ENCODE data around the gene INF2.

Gene INF2

DNA sequence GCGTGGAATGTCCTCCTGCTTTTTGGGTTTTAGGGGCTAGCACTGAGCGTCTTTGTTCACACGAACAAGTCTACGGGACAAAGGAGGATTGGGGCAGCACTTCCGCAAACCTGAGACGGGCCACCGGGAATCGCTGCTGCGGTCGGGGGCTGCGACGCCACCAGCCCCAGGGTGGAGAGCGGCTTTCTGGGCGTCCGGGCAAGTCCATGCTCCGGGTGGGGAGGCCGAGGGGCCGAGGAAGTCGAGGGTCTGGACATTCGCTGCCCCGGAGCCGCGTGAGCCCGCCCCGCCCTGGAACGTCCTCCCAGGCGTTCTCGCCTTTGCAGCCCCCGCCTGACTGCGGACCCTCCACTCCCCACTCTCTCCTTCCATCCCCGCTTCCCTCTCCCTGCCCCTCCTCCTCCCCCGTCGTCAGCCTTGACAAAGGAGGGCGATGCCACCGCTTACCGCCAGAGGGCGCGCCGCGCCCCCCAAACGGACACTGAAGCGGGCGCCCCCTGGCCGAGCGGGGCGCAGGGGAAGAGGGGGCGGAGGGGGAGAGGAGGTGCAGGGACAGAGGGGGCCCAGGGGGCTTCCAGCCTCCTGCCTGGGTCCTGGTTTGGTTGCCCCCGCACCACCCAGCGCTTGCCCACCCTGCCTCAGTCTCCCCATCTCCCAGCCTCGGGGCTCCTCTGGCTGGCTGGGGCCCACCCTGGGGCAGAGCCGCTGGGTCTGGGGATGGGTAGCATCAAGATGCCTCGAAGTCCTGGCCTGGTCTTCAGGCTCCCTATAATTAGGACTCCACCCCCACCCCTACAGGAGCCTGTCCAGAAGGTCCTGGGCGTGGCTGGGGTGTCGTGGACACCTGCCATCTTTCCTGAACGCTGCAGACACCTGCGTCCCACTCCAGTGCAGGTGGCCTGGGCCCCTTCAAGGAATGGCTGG lies 39.1 kb upstream of the INF2 start:
- H3K27me3 ChIP-seq (ENCODE audit: insufficient read depth, low read length) = peaks cover under 1% of the 10 kb centered on the region; the same call in 1 of the 2 replicates
- no peaks in the 10 kb centered on the region for H3F3A ChIP-seq (ENCODE audit: insufficient read depth, low read length)
- no peaks in the 10 kb centered on the region for H4K20me1 ChIP-seq (ENCODE audit: insufficient read depth, low read length)
- H3K4me1 ChIP-seq (ENCODE audit: insufficient read depth, low read length, severe bottlenecking) = peaks cover 4% of the 10 kb centered on the region
- H2AFZ ChIP-seq (ENCODE audit: low read length) = no peak overlapping the region
- peak overlapping the region; percentile 15 for H3K4me3 ChIP-seq (ENCODE audit: low read depth, low read length, poor library complexity, severe bottlenecking)
- no peaks in the 10 kb centered on the region for H3K9me2 ChIP-seq (ENCODE audit: low read depth, low read length)
- H3K9ac ChIP-seq (ENCODE audit: low read length) = no peak overlapping the region
- H3K4me2 ChIP-seq (ENCODE audit: low read length) = peak overlapping the region; percentile 10; the same call in 1 of the 2 replicates
- H3K27ac ChIP-seq (ENCODE audit: low read depth, low read length, poor library complexity, severe bottlenecking) = no peak overlapping the region
- peaks cover 10% of the 10 kb centered on the region; the same call in 1 of the 2 replicates for H3K9me3 ChIP-seq (ENCODE audit: low read length)
- H3K79me2 ChIP-seq (ENCODE audit: insufficient read depth, low read length) = no peaks in the 10 kb centered on the region
- H3K36me3 ChIP-seq (ENCODE audit: insufficient read depth, low read length) = no peaks in the 10 kb centered on the region
- TF ChIP-seq EZH2 (IDR thresholded peaks at IDR 0.05; ENCODE audit: borderline replicate concordance, low read length) (no peak), CTCF (IDR thresholded peaks at IDR 0.05; ENCODE audit: low read length) (peak; percentile 100)

DNA sequence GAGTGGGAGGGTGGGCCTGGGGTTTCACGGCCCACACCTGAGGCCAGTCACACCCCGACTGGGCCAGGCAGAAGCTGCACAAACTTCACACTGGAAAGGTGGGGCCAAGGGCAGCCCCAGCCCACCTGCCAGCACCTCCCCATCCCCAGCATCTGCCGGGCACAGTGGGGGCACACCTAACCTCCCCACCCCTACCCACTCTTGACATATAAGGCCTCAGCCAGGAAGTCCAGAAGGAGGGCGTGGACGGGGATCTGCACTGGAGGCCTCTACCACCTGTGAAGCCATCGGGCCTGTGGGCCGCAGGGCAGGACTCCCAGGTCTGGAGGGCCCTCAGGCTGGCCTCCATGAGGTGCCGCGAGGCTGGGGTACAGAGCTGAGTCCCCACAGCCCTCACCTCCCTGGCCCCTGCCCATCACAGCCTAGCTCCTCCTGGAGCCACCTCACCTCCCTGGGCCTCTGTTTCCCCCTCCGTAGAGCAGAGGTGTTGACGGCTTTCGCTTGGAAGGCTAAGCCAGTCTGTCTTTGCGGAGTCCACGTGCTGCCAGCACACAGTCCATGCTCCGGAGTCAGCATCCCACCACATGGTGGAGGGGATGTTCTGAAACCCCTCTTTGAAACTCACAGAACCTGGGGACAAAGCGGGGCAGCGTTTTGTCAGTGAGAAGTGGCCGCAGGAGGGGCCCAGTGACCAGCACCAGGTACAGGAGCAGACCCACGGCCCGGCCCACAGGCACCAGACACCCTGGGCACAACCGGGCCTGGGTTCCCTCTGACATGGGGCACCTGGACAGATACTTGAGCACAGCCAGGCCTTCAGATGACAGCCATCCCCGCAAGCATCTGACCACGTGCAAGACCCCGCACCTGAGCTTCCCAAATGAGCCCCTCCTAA lies 38.2 kb upstream of the INF2 start:
- Histone ChIP-seq H3K9me2 (ENCODE audit: low read depth, low read length) (no peaks in the 10 kb centered on the region), H3K9ac (ENCODE audit: low read length) (no peak overlapping the region), H4K20me1 (ENCODE audit: insufficient read depth, low read length) (no peaks in the 10 kb centered on the region), H3K36me3 (ENCODE audit: insufficient read depth, low read length) (no peaks in the 10 kb centered on the region), H3K27ac (ENCODE audit: low read depth, low read length, poor library complexity, severe bottlenecking) (no peak overlapping the region), H3K79me2 (ENCODE audit: insufficient read depth, low read length) (no peaks in the 10 kb centered on the region), H2AFZ (ENCODE audit: low read length) (no peak overlapping the region), H3K4me1 (ENCODE audit: insufficient read depth, low read length, severe bottlenecking) (peaks cover 5% of the 10 kb centered on the region), H3K4me2 (ENCODE audit: low read length) (no peak overlapping the region), H3K9me3 (ENCODE audit: low read length) (peaks cover 10% of the 10 kb centered on the region; the same call in 1 of the 2 replicates), H3K27me3 (ENCODE audit: insufficient read depth, low read length) (peaks cover 4% of the 10 kb centered on the region; the same call in 1 of the 2 replicates), H3F3A (ENCODE audit: insufficient read depth, low read length) (no peaks in the 10 kb centered on the region), H3K4me3 (ENCODE audit: low read depth, low read length, poor library complexity, severe bottlenecking) (no peak overlapping the region)
- TF ChIP-seq CTCF (IDR thresholded peaks at IDR 0.05; ENCODE audit: low read length) (no peak), EZH2 (IDR thresholded peaks at IDR 0.05; ENCODE audit: borderline replicate concordance, low read length) (no peak)

DNA sequence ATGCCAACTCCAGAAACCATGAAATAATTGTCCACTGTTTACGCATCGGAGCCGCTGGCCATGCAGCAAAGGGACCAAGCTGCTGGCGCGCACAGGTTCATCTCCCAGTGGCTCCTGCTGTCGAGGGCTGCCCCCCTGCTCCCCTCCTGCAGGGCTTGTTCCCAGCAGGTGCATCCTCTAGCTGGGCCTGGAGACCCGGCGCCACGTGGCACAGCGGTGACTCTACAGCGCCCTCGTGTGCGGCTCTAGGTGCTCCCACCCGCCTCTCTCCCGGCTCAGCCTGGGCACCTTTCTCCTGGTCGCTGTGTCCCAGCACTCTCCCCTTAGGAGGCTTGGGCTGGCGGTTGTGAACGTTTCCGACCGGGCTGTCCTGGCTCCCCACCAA lies 37.5 kb upstream of the INF2 start:
- Histone ChIP-seq H3K4me1 (ENCODE audit: insufficient read depth, low read length, severe bottlenecking) (peaks cover 12% of the 10 kb centered on the region), H3F3A (ENCODE audit: insufficient read depth, low read length) (no peaks in the 10 kb centered on the region), H4K20me1 (ENCODE audit: insufficient read depth, low read length) (no peaks in the 10 kb centered on the region), H3K9ac (ENCODE audit: low read length) (no peak overlapping the region), H3K27ac (ENCODE audit: low read depth, low read length, poor library complexity, severe bottlenecking) (no peak overlapping the region), H3K9me2 (ENCODE audit: low read depth, low read length) (no peaks in the 10 kb centered on the region), H2AFZ (ENCODE audit: low read length) (no peak overlapping the region), H3K9me3 (ENCODE audit: low read length) (peaks cover 10% of the 10 kb centered on the region; the same call in 1 of the 2 replicates), H3K27me3 (ENCODE audit: insufficient read depth, low read length) (peaks cover 4% of the 10 kb centered on the region; the same call in 1 of the 2 replicates), H3K4me3 (ENCODE audit: low read depth, low read length, poor library complexity, severe bottlenecking) (no peak overlapping the region), H3K79me2 (ENCODE audit: insufficient read depth, low read length) (no peaks in the 10 kb centered on the region), H3K36me3 (ENCODE audit: insufficient read depth, low read length) (no peaks in the 10 kb centered on the region), H3K4me2 (ENCODE audit: low read length) (no peak overlapping the region)
- TF ChIP-seq CTCF (IDR thresholded peaks at IDR 0.05; ENCODE audit: low read length) (no peak), EZH2 (IDR thresholded peaks at IDR 0.05; ENCODE audit: borderline replicate concordance, low read length) (no peak)
